Stimulated activated CD4-positive, alpha-beta T cell treated with anti-CD3 and anti-CD28 coated beads, Interleukin-2, amount 100 ng/mL, for 48 hours (primary cell): ENCODE data around the gene DAPK1.

Experiments
- DNase-seq, 2 donors: peaks; one replicate each; pipeline ENCODE4 v3.0.0-alpha.2; 2020

The DAPK1 gene

DNA sequence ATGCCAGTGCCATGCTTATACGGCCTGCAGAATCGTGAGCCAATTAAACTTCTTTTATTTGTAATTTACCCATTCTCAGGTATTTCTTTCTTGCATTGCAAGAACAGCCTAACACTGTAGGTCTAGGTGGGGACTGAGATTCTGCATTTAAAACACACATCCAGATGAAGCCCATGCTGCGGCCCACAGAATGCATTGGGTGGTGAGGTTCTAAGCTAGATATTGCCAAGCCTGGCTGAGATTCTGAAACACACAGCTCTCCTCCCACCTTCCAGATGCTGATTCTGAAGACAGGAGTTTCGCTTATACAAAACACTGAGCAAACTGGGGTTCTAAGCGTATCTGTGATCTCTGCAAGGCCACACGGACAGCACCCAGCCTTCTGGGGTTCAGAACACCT lies 75.1 kb downstream of the DAPK1 start:
- no peak for DNase-seq

DNA sequence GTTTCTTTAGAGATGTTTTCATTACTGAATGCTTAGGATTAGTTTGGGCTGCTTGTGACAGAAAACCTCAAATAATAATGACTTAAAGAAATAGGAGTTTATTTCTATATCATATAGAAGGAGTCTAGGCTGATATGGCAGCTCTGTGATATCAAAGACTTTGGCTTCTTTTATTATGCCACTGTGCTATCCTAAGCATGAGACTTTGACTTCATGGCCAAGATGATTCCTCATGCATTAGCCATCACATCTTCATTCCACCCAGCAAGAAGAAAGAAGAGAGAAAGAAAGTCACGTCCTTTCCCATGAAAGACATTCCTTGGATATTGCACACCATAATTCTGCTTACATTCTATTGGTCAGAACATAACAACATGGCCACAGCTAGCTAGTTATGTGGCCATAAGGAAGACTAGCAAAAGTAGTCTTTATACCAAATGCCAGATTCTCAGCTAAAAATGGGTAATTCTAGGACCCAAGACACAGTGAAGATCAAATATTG lies 76.2 kb downstream of the DAPK1 start:
- no peak for DNase-seq

DNA sequence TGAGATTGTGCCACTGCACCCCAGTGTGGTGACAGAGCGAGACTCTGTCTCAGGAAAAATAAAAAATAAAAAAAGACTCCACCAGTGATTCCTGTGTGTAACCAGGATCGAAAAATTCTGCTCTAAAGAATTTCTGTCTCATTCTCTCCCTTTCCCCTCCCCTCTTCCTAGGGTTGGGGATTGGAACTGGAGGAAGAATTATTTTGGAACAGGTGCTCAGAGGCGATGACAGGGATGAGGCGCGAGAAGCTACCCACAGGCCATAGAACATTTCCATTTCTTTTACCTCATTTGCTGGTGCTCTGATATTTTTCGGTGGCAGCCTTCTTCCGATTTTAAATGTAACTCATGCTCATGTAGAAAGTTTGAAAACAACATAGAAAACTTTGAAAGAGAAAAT lies 80.1 kb downstream of the DAPK1 start:
- no peak for DNase-seq

- no peak for DNase-seq
Observed at GRCh38 chr9:87578625-87579024, 81.0 kb downstream of the DAPK1 start.

- DNase-seq: no peak
Observed at GRCh38 chr9:87579781-87580541, 82.3 kb downstream of the DAPK1 start.

DNA sequence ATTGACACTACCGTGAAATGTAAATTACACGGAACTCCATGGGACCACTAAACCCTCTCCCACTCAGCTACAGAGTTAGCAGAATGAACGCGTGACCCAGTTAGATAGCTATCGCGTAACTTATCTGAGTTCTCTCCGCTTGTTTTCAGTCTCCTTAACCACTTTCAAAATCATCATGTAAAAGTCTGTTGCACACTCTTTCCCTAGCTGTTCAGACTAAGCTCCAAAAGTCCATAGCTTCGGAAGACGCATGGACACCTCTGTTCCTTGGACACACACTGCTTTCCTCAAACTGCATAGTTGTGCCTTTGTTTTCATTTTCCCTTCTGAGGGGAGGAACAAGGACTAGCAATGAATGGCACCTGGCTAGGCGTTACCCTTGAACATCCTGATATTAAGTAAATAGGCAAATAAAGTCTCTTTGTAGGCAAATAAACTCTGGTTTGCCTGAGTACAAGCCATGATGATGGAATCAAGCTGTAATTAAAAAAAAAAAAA lies 83.3 kb downstream of the DAPK1 start:
- DNase-seq: no peak

DNA sequence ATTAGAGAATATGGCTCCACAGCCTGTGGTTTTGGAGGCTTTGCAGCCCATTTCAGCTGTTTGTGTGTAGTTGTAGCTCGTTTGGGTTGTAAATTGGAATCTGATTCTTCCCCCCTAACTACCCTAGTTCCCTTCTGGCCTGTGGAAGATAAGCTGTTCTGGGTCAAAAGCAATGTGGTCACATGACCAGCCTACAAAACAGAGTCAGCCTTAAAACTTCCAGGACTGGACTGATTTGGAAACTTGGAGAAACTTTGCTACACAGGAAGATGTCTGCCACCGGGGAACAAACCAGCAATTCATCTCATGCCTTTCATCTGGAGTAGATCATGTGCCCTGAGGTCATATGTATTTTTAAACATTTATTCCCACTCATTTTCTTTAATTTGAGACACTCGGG lies 83.8 kb downstream of the DAPK1 start:
- no peak for DNase-seq

DNA sequence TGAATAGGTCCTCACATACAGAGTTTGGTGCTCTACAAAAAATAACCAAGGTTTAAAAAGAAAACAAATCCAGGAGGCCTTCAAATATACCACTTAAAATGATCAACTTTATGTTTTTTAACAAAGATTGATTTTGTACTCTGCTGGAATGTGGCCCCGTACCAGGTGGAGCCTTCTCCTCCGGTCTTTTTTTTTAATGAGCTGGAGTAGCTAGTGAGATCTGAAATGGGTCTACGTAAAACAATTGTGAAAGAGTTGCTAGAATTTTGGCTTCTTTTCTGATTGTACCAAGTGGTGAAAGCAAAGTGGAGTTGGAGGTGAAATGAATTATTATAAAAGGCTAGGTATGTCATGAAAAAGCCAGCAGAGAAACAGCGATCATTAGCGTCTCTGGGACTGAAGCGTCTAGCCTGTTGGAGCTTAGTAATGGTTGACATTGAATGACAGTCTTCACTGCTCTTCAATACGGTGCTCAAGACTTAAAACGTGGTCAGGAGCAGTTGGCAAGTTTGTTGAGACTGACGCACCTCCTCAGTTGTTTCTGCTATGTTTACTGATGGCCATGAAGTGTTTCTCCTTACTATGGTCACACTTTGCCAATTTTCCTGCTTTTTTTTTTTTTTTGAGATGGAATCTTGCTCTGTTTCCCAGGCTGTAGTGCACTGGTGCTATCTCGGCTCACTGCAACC lies 84.4 kb downstream of the DAPK1 start:
- DNase-seq: no peak

GRCh38 chr9:87584326-87584725 lies 86.7 kb downstream of the DAPK1 start:
- no peak for DNase-seq

GRCh38 chr9:87585123-87585855 lies 87.6 kb downstream of the DAPK1 start:
- no peak for DNase-seq

DNA sequence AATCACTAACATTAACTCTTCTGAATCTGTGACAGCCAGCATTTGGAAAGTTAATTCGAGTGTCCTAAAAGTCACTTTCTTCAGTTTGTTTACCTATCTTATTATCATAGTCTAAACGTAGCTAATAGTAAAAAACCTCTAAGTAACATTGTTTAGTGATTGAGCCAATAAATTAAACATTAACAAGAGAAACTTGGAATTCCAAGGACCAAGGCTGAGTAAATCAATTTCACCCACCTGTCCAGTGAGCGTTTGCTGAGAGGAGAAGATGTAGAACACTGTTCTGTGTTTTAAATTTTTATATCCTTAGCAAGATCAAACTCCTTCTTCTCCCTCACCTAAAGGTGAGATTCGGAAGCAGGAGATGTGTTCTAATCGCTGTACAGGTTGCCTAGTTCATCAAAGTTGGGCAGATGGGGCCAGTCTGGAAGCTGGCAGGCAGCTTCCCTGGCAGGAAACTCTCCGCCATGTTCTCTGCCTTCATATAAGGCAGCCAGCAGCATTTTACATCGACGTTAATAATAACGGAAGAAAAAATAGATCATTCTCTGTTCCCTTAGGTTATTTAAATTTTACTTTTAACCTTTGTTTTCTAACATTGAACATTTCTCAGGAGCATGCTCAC lies 89.2 kb downstream of the DAPK1 start:
- no peak for DNase-seq

DNA sequence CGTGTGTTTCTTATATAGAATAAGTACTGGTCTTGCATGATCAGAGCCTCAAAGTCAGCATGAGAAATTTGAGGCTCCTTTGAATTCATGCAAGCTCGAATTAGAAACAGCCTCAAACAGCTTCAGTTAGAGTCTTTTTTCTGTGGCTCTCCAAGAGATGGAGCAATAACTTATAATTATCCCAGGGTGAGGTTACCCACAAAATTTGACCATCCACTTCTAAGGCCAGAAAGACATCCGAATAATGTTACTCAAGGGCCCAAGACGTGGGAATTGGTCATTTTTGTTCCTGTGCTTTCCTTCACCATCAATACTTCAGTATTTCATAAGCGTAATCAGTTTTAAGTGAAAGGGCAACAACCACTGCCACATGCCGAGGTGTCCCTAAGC lies 89.7 kb downstream of the DAPK1 start:
- no peak for DNase-seq

DNA sequence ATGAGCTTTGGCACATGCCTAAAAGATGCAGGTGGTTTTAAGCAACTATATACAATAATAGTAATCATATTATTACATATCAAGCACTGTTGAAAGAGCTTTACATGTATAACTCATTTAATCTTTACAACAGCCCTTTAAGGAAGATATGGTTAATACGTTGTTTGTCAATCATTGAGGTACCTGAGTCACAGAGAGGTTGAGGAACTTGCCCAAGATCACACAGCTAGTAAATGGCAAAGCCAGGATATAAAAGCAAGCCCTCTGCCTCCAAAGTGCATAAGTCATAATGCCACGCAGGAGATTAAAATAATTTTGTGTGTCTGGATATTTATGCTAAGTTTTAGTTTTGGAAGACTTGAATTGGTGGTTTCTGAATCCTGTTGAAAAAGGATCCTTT lies 90.2 kb downstream of the DAPK1 start:
- no peak for DNase-seq

DNA sequence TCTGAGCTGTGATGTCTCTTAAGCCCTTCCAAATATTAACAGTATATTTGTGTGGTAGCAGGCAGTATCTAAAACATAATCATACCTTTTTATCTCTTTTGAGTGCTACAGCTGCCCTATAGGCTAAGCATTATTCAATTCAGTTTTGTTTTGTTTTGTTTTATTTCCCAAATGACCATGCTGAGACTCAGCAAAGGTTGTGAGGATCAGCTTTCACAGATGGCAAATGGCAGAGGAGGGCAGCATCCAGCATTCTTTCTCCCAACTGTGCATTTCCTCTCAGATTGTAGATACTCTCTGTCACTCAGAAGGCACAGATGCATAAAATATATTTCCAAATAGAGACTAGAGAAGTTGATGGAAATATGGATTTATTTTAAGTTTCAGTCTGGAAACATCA lies 90.7 kb downstream of the DAPK1 start:
- DNase-seq: no peak

- DNase-seq: no peak
Observed at GRCh38 chr9:87590996-87591395, 93.3 kb downstream of the DAPK1 start.

DNA sequence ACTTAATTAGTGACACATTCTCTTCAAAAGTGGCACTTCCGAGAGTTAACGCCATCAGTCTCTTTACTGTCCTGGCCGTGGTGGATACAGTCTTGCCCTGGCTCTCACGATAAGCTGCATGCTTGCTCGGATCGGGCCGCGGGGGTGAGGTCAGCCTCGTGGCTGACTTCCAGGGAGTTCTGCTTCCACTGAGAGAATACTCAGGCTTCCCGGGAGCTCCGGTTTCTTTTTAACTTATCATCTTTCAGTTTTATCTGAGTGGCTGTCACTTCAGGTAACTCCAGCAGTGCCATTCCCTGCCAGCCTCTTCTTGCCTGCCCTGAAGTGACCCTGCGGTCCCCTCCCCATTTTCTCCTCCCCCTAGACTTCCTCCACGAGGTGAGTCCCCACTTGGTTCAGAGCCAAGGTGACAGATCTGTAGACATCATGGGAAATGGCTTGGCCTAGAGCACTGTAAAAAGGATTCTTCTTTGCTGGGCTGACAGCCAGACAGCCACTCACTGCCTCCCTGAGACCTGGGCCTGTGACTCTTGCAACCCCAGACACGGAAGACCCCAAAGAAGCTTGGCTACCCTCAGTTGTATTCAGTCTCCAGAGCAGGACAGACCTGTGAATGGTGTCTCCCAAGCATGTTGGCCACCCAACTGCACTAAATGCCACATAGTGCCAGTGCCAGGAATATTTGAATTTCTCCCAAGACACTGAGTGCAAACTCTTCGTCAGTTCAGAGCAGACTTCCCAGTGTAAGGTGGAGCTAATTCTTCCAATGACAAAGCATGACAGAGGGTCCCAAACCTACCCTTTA lies 95.1 kb downstream of the DAPK1 start:
- no peak for DNase-seq

- DNase-seq: no peak
Observed at GRCh38 chr9:87593359-87593980, 95.8 kb downstream of the DAPK1 start.

GRCh38 chr9:87594194-87594593 lies 96.5 kb downstream of the DAPK1 start:
- DNase-seq: no peak

DNA sequence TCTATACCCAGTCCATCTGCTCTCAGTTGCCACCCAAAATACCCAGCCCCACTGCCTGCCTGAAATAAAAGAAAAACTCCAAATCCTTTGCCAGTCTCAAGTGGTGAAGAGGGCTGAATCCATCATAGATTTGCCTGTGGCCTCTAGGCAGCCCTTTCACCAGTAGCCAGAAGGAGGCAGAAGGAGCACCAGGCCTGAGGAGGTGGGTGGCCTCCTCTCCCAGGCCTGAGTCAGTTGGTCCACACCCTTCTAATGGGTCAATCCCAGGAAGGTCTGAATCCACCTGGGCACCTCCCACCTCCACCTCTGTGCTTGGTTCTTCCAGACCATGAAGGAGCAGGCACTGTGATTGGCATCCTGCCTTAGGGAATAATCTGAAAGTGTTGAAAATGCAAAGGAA lies 97.0 kb downstream of the DAPK1 start:
- no peak for DNase-seq

GRCh38 chr9:87595610-87596009 lies 97.9 kb downstream of the DAPK1 start:
- DNase-seq: no peak

GRCh38 chr9:87596862-87597261 lies 99.2 kb downstream of the DAPK1 start:
- no peak for DNase-seq
